IMR-90 (cell line): Measurements from ENCODE around the gene FAM163B. TPM values are rescaled to one million over a fixed set of nuclear protein-coding genes. Genes with fewer than 3 reads are reported as not detected.

ENCODE experiments used
- ATAC-seq: fragments of 200-7000 bp; cut with Tn5 transposase; 2 replicates; pipeline ENCODE4 v1.9.1; 2020; ENCODE audit warnings: low read depth, mild to moderate bottlenecking, moderate library complexity
- BruUV-seq: library from RNA; stranded (reverse); fragments of 400-500 nt; replicated peaks from 2 replicates; lab custom pipeline; 2021; lab: Mats Ljungman, UMichigan
- CTCF ChIA-PET: fragments of 300-600 bp; formaldehyde crosslinking; extraction: SDS; loops from one replicate; lab custom pipeline; 2021; ENCODE audit warnings: antibody characterized with exemption; lab: Yijun Ruan, JAX
- POLR2A ChIA-PET: fragments of 300-600 bp; sonication (Branson Sonifier 250); formaldehyde crosslinking; loops from one replicate; lab custom pipeline; 2022; ENCODE audit warnings: antibody characterized with exemption; ENCODE audit not compliant: unreplicated experiment; lab: Charles Lee
- DNase-seq: peaks from one replicate; pipeline ENCODE4 v3.0.0; 2013
- H2AFZ ChIP-seq: replicated peaks from 2 replicates; pipeline ENCODE3; 2013; ENCODE audit warnings: low read length, mild to moderate bottlenecking; ENCODE audit not compliant: poor library complexity
- H2AK5ac ChIP-seq: 2 replicates; pipeline ENCODE4 v1.6.1; 2013; ENCODE audit warnings: low read depth, low read length, inconsistent platforms
- H2AK9ac ChIP-seq: replicated peaks from 2 replicates; pipeline ENCODE3; 2013; ENCODE audit warnings: mild to moderate bottlenecking, low read depth, low read length, moderate library complexity; ENCODE audit not compliant: poor library complexity
- H2BK120ac ChIP-seq: 2 replicates; pipeline ENCODE4 v1.6.1; 2013; ENCODE audit warnings: low read depth, low read length, inconsistent platforms
- H2BK15ac ChIP-seq: 3 replicates; pipeline ENCODE4 v1.6.1; 2013; ENCODE audit warnings: low read depth, low read length, inconsistent platforms
- H2BK20ac ChIP-seq: 2 replicates; pipeline ENCODE4 v1.6.1; 2013; ENCODE audit warnings: low read depth, mild to moderate bottlenecking, inconsistent platforms, low read length, moderate library complexity
- H2BK5ac ChIP-seq: 2 replicates; pipeline ENCODE4 v1.6.1; 2013; ENCODE audit warnings: mild to moderate bottlenecking, low read depth, low read length, inconsistent platforms; ENCODE audit not compliant: poor library complexity, severe bottlenecking
- H3K14ac ChIP-seq: replicated peaks from 2 replicates; pipeline ENCODE4 v1.6.1; 2013; ENCODE audit warnings: low read depth, low read length, inconsistent platforms
- H3K18ac ChIP-seq: 2 replicates; pipeline ENCODE4 v1.6.1; 2013; ENCODE audit warnings: low read depth, low read length, control low read depth
- H3K23ac ChIP-seq: 2 replicates; pipeline ENCODE4 v1.6.1; 2013; ENCODE audit warnings: low read depth, low read length, inconsistent platforms
- H3K27ac ChIP-seq: 2 replicates; pipeline ENCODE4 v1.5.1; 2013; ENCODE audit warnings: mild to moderate bottlenecking, control low read depth, low read length; ENCODE audit not compliant: insufficient read depth
- H3K27me3 ChIP-seq: 2 replicates; pipeline ENCODE4 v1.6.1; 2013; ENCODE audit warnings: low read length; ENCODE audit not compliant: control insufficient read depth, insufficient read depth
- H3K36me3 ChIP-seq: 2 replicates; pipeline ENCODE4 v1.6.1; 2013; ENCODE audit warnings: low read length, mixed read lengths; ENCODE audit not compliant: control insufficient read depth, insufficient read depth
- H3K4ac ChIP-seq: 2 replicates; pipeline ENCODE4 v1.6.1; 2013; ENCODE audit warnings: low read depth, low read length, inconsistent platforms
- H3K4me1 ChIP-seq: 2 replicates; pipeline ENCODE4 v1.6.1; 2013; ENCODE audit warnings: low read length, mixed read lengths; ENCODE audit not compliant: control insufficient read depth, insufficient read depth
- H3K4me2 ChIP-seq: 2 replicates; pipeline ENCODE4 v1.6.1; 2013; ENCODE audit warnings: low read depth, mild to moderate bottlenecking, control low read depth, low read length, moderate library complexity
- H3K4me3 ChIP-seq: 2 replicates; pipeline ENCODE4 v1.5.1; 2013; ENCODE audit warnings: low read depth, mild to moderate bottlenecking, control low read depth, low read length, moderate library complexity; ENCODE audit not compliant: insufficient read depth
- H3K56ac ChIP-seq: 2 replicates; pipeline ENCODE4 v1.6.1; 2013; ENCODE audit warnings: low read length, inconsistent platforms; ENCODE audit not compliant: insufficient read depth; ENCODE audit errors: extremely low read depth
- H3K79me1 ChIP-seq, 2 experiments: 2 replicates each; pipeline ENCODE4 v1.6.1; 2013; ENCODE audit warnings: low read length in 2 of 2, inconsistent platforms in 1 of 2, low read depth in 1 of 2
- H3K9ac ChIP-seq: 2 replicates; pipeline ENCODE4 v1.6.1; 2013; ENCODE audit warnings: low read depth, low read length, control low read depth
- H3K9me1 ChIP-seq: 2 replicates; pipeline ENCODE4 v1.6.1; 2013; ENCODE audit warnings: low read length, inconsistent platforms; ENCODE audit not compliant: insufficient read depth
- H3K9me3 ChIP-seq: 2 replicates; pipeline ENCODE4 v1.6.1; 2013; ENCODE audit warnings: low read length; ENCODE audit not compliant: control insufficient read depth, insufficient read depth
- H4K20me1 ChIP-seq: 2 replicates; pipeline ENCODE4 v1.6.1; 2013; ENCODE audit warnings: low read length, inconsistent platforms; ENCODE audit not compliant: insufficient read depth
- H4K5ac ChIP-seq: 2 replicates; pipeline ENCODE4 v1.6.1; 2013; ENCODE audit warnings: mild to moderate bottlenecking, low read depth, low read length, control low read depth
- H4K8ac ChIP-seq, 2 experiments: 2 replicates each; pipeline ENCODE4 v1.6.1; 2013; ENCODE audit warnings: low read depth in 2 of 2, low read length in 2 of 2, control low read depth in 1 of 2, inconsistent platforms in 1 of 2
- H4K91ac ChIP-seq: 2 replicates; pipeline ENCODE4 v1.6.1; 2013; ENCODE audit warnings: low read depth, low read length, inconsistent platforms; ENCODE audit not compliant: insufficient read depth
- BHLHE40 ChIP-seq: fragments of 150-350 bp; IDR thresholded peaks from 2 replicates; pipeline ENCODE4 v1.6.1; 2016; ENCODE audit warnings: mild to moderate bottlenecking, low read depth, low read length
- CEBPB ChIP-seq: IDR thresholded peaks from 2 replicates; pipeline ENCODE4 v1.6.1; 2012; ENCODE audit warnings: low read depth, low read length, improper control_type of control experiment
- CHD1 ChIP-seq: IDR thresholded peaks from 2 replicates; pipeline ENCODE4 v1.6.1; 2012; ENCODE audit warnings: low read depth, low read length, improper control_type of control experiment
- FOS ChIP-seq: fragments of 150-350 bp; IDR thresholded peaks from 2 replicates; pipeline ENCODE4 v1.6.1; 2016; ENCODE audit warnings: low read depth, low read length
- MAFK ChIP-seq: IDR thresholded peaks from 2 replicates; pipeline ENCODE4 v1.6.1; 2012; ENCODE audit warnings: low read depth, low read length, improper control_type of control experiment
- MAZ ChIP-seq: IDR thresholded peaks from 2 replicates; pipeline ENCODE4 v1.6.1; 2012; ENCODE audit warnings: low read depth, mild to moderate bottlenecking, low read length, improper control_type of control experiment, moderate library complexity, borderline replicate concordance
- MXI1 ChIP-seq: IDR thresholded peaks from 2 replicates; pipeline ENCODE4 v1.6.1; 2012; ENCODE audit warnings: low read depth, mild to moderate bottlenecking, low read length, moderate library complexity, borderline replicate concordance
- NFE2L2 ChIP-seq: fragments of 150-350 bp; IDR thresholded peaks from 2 replicates; pipeline ENCODE4 v1.6.1; 2016; ENCODE audit warnings: low read depth, mild to moderate bottlenecking, low read length
- POLR2A ChIP-seq: IDR thresholded peaks from 2 replicates; pipeline ENCODE4 v1.6.1; 2012; ENCODE audit warnings: mild to moderate bottlenecking, low read depth, low read length
- RAD21 ChIP-seq: IDR thresholded peaks from 2 replicates; pipeline ENCODE4 v1.6.1; 2012; ENCODE audit warnings: low read length, improper control_type of control experiment
- RCOR1 ChIP-seq: IDR thresholded peaks from 2 replicates; pipeline ENCODE4 v1.6.1; 2012; ENCODE audit warnings: mild to moderate bottlenecking, low read length, improper control_type of control experiment; ENCODE audit not compliant: insufficient replicate concordance
- RFX5 ChIP-seq: IDR thresholded peaks from 2 replicates; pipeline ENCODE4 v1.8.0; 2012; ENCODE audit warnings: low read depth, mild to moderate bottlenecking, low read length, moderate library complexity
- SMC3 ChIP-seq: fragments of 150-350 bp; IDR thresholded peaks from 2 replicates; pipeline ENCODE4 v1.6.1; 2016; ENCODE audit warnings: low read depth, mild to moderate bottlenecking, antibody characterized with exemption, low read length, moderate library complexity
- USF2 ChIP-seq: fragments of 150-350 bp; IDR thresholded peaks from 2 replicates; pipeline ENCODE4 v1.6.1; 2017; ENCODE audit warnings: mild to moderate bottlenecking, antibody characterized with exemption, low read length, low read depth
- WGBS, 2 experiments: methylation state at CpG; one replicate each; pipeline versions ENCODE4 v1.1.5 to v1.1.7; 2013; ENCODE audit warnings: missing lambda C conversion rate in 2 of 2; ENCODE audit not compliant: insufficient read length in 1 of 2; ENCODE audit errors: extremely low coverage in 2 of 2; 5-methylcytosine and 5-hydroxymethylcytosine counted together
- dilution Hi-C: fragments of 300-500 bp; cut with HindIII; formaldehyde crosslinking; loops from one replicate; pipeline ENCODE4 v1.14.3; 2018; ENCODE audit warnings: low sequenced_read_pairs; ENCODE audit not compliant: unreplicated experiment
- in situ Hi-C: fragments of 300-500 bp; cut with MboI; formaldehyde crosslinking; loops from 3 replicates; pipeline ENCODE4 v1.14.3; 2019; ENCODE audit warnings: low sequenced_read_pairs, inconsistent platforms, mixed read lengths
- intact Hi-C: fragments of 100-400 bp; cut with micrococcal nuclease; formaldehyde crosslinking; loops from 2 replicates; pipeline ENCODE4 v1.10.0; 2022
- polyA plus RNA-seq, 3 experiments: library from polyadenylated mRNA; depleted of rRNA; stranded (reverse); fragments of >200 nt; gene quantifications; 2 replicates each; pipeline ENCODE4 v1.2.3, GENCODE V29; 2012; ENCODE audit warnings: low replicate concordance in 1 of 3
- total RNA-seq: library from RNA; depleted of rRNA; stranded (reverse); fragments of >200 nt; gene quantifications from 2 replicates; pipeline ENCODE4 v1.2.3, GENCODE V29; 2012
- TF ChIP-seq, protein P1 (sequence below): conservative IDR thresholded peaks from 2 replicates; pipeline ENCODE4 v1.5.1; 2012; ENCODE audit warnings: mild to moderate bottlenecking, low read depth, low read length, improper control_type of control experiment

The FAM163B gene
- total and polyA plus RNA-seq, 2 of the 4 experiments (the other 2 are of a cell fraction), result not detected

DNA sequence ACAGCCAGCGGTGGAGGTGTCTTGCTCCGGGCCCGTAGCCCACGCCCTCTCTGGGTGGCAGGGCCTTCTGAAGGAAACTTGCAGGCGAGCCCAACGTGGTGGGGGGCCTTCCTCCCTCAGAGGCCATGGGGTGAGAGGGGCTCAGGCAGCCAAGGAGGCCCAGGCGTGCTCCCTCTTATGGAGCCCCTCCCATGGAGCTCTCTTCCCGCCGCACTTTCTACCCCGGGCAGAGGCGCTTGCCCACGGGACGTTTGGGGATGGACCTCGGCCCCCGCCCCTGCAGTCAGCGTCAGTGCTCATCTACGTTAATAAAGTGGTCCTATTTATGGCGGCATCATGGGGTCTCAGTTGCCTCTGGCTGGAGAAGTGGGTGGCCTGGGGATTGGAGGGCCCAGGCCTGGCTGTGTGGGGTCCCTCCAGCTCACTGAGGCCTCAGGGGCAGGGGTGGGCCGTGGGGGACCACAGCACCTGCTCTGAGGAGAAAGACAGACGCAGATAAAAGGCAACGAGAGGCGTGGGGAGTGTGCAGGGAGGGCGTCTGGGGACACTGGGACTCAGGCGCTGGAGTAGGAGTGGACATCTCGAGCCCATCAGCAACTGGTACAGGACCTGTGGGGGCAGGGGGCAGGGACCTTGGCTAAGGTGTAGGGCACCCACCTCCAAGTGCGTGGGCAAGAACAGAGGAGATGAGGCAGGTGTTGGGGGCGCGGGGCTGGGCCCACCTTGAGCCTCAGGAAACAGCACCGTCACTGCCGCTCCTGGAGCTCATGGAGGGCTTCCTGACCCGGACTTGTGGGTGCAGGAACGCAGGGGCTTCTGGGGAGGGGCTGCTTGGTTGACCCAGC lies 33.8 kb downstream of the FAM163B start:
- H3K27me3 ChIP-seq, result peaks cover 49% of the 10 kb centered on the region; the same call in 1 of the 2 replicates
- no peak overlapping the region for H3K23ac ChIP-seq
- H3K9me3 ChIP-seq, result no peaks in the 10 kb centered on the region
- H4K91ac ChIP-seq, result no peak overlapping the region
- POLR2A ChIA-PET, result no interaction called here
- no peak overlapping the region for H2BK20ac ChIP-seq
- no peak overlapping the region for H2BK120ac ChIP-seq
- no peak overlapping the region for H2AFZ ChIP-seq
- H2BK5ac ChIP-seq, result no peak overlapping the region
- WGBS, 2 experiments, result 72% methylated on average over 11 of the region's 32 CpGs; no CpG with 5 or more reads in 1 of the 2 experiments
- no peak overlapping the region for H3K18ac ChIP-seq
- H2BK15ac ChIP-seq, result no peak overlapping the region
- in situ Hi-C loops, result no loop called here
- H3K9me1 ChIP-seq, result no peaks in the 10 kb centered on the region
- no peak overlapping the region for H2AK5ac ChIP-seq
- BruUV-seq, result no TSS peak
- H4K5ac ChIP-seq, result no peak overlapping the region
- no peak overlapping the region for H3K27ac ChIP-seq
- H2AK9ac ChIP-seq, result no peak overlapping the region
- H4K8ac ChIP-seq, result no peak overlapping the region
- CTCF ChIA-PET, result no interaction called here
- dilution Hi-C loops, result no loop called here
- no peak for DNase-seq
- ATAC-seq, result no peak
- H4K20me1 ChIP-seq, result no peaks in the 10 kb centered on the region
- no peak overlapping the region for H3K56ac ChIP-seq
- intact Hi-C loops, result no loop called here
- no peak overlapping the region for H3K14ac ChIP-seq
- no peak overlapping the region for H3K9ac ChIP-seq
- H3K4ac ChIP-seq, result no peak overlapping the region
- H3K79me1 ChIP-seq, result no peaks in the 10 kb centered on the region
- H3K4me3 ChIP-seq, result no peak overlapping the region
- no peaks in the 10 kb centered on the region for H3K36me3 ChIP-seq
- H3K4me1 ChIP-seq, result no peaks in the 10 kb centered on the region
- no peak overlapping the region for H3K4me2 ChIP-seq
- TF ChIP-seq FOS (no peak), POLR2A (no peak), RCOR1 (no peak), USF2 (no peak), SMC3 (no peak), CEBPB (no peak), MAZ (no peak), MXI1 (no peak), CHD1 (no peak), MAFK (no peak), RFX5 (no peak), NFE2L2 (no peak), RAD21 (no peak), BHLHE40 (no peak)
- TF ChIP-seq, protein P1, sequence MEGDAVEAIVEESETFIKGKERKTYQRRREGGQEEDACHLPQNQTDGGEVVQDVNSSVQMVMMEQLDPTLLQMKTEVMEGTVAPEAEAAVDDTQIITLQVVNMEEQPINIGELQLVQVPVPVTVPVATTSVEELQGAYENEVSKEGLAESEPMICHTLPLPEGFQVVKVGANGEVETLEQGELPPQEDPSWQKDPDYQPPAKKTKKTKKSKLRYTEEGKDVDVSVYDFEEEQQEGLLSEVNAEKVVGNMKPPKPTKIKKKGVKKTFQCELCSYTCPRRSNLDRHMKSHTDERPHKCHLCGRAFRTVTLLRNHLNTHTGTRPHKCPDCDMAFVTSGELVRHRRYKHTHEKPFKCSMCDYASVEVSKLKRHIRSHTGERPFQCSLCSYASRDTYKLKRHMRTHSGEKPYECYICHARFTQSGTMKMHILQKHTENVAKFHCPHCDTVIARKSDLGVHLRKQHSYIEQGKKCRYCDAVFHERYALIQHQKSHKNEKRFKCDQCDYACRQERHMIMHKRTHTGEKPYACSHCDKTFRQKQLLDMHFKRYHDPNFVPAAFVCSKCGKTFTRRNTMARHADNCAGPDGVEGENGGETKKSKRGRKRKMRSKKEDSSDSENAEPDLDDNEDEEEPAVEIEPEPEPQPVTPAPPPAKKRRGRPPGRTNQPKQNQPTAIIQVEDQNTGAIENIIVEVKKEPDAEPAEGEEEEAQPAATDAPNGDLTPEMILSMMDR, result no peak
